ENCODE measurements around the gene BANK1.

BANK1 gene

GRCh38 chr4:102076622-102077021 is 286.1 kb downstream of the BANK1 start:
- DNase-seq (ENCODE audit: low read depth) = no peak

GRCh38 chr4:102080184-102080583 is 289.7 kb downstream of the BANK1 start:
- H3K4me3 ChIP-seq (ENCODE audit: low read depth, low read length) = no peak overlapping the region
- no peak for DNase-seq (ENCODE audit: low read depth)

More at GRCh38 chr4:102076622-102077021, 286.1 kb downstream of the BANK1 start:
- no peak overlapping the region for H3K4me3 ChIP-seq (ENCODE audit: low read depth, low read length)

- no peak for DNase-seq (ENCODE audit: low read depth)
- H3K4me3 ChIP-seq (ENCODE audit: low read depth, low read length) = no peak overlapping the region
These were observed 299.5 kb downstream of the BANK1 start for GRCh38 chr4:102089850-102090621.

GRCh38 chr4:102091656-102092055 is 301.1 kb downstream of the BANK1 start:
- no peak overlapping the region for H3K4me3 ChIP-seq (ENCODE audit: low read depth, low read length)
- DNase-seq (ENCODE audit: low read depth) = no peak

GRCh38 chr4:102094481-102094880 is 304.0 kb downstream of the BANK1 start:
- no peak for DNase-seq (ENCODE audit: low read depth)
- no peak overlapping the region for H3K4me3 ChIP-seq (ENCODE audit: low read depth, low read length)

GRCh38 chr4:102103368-102103767 is 312.8 kb downstream of the BANK1 start:
- no peak for DNase-seq (ENCODE audit: low read depth)
- no peak overlapping the region for H3K4me3 ChIP-seq (ENCODE audit: low read depth, low read length)

- H3K4me3 ChIP-seq (ENCODE audit: low read depth, low read length) = no peak overlapping the region
- no peak for DNase-seq (ENCODE audit: low read depth)
These were observed 313.7 kb downstream of the BANK1 start for GRCh38 chr4:102104278-102104677.

GRCh38 chr4:102105983-102106382 is 315.5 kb downstream of the BANK1 start:
- no peak for DNase-seq (ENCODE audit: low read depth)
- no peak overlapping the region for H3K4me3 ChIP-seq (ENCODE audit: low read depth, low read length)

GRCh38 chr4:102114118-102114630 is 323.6 kb downstream of the BANK1 start:
- no peak for DNase-seq (ENCODE audit: low read depth)

GRCh38 chr4:102116121-102116520 is 325.6 kb downstream of the BANK1 start:
- DNase-seq (ENCODE audit: low read depth) = no peak
- no peak overlapping the region for H3K4me3 ChIP-seq (ENCODE audit: low read depth, low read length)

More at GRCh38 chr4:102114118-102114630, 323.6 kb downstream of the BANK1 start:
- no peak overlapping the region for H3K4me3 ChIP-seq (ENCODE audit: low read depth, low read length)

GRCh38 chr4:102120846-102121245 is 330.3 kb downstream of the BANK1 start:
- H3K4me3 ChIP-seq (ENCODE audit: low read depth, low read length) = no peak overlapping the region
- no peak for DNase-seq (ENCODE audit: low read depth)

All from skeletal muscle cell (primary cell).